HG02970 (cell line): ENCODE measurements around the gene CDK14.
"Not testable (repeated sequence)": the region's sequence is repeated elsewhere in the genome, so short reads cannot be mapped to it uniquely, and the experiment has no call there.

Experiments used
- ATAC-seq: cut with Tn5 transposase; IDR thresholded peaks from one replicate; pipeline ENCODE4 v1.9.1; 2021; ENCODE audit warnings: mild to moderate bottlenecking, moderate library complexity, moderate number of reproducible peaks; ENCODE audit not compliant: unreplicated experiment, low FRiP score

The CDK14 gene

DNA sequence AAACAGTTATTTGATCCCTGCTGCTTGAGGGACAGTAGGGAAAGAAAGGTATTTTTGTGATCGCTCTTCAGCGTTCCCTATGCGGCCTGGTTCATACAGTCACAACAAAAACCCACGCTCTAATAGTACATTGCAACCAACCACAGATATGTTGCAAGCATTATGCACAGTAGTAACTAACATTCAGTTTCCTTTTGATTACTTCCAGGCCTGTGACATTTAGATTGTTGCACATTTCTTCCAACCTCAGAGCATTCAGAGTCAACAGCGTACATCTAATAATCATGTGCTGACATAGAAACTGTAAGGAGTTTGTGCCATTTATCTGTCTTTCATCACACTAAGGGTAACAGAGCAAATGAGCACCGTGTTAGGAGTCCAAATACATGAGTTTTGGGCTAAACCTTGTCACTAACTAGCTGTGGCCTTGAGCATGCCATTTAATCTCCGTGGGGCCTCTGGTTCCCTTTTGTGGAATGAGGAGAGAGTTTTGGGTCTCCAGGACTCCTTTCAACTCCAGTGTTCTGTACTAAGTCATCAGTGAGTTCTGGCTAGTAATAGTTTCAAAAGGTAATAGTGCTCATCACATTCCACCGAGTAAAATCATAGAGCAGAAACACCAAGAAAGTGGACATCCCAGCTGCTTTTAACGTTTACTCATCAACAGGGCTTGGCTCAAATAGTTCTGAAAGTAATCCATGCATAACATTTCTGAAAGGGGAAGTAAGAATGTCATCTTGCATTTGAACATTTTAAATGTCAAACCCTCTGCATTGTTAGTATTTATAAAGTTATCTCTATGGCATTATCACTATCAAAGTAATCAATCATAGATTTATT is 569.1 kb downstream of the CDK14 start:
- peak; percentile 88 for ATAC-seq

DNA sequence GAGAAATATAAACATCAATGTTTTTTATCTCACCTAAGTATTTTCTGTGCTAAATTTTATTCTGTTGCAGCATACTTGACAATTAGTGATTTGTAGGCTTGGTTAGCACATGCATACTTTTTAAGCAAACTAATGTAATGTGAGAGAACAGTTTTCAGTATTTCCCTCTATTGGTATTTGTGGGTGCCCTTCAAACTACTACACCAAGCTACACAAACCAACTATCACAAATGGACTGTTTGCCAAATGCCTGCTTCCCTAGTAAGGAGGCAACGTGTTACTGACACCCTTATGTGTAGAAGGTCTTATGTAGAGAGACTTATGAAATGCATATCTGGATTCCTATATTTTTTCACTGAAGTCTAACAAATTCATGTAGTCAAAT is 569.7 kb downstream of the CDK14 start:
- peak; percentile 43 for ATAC-seq

DNA sequence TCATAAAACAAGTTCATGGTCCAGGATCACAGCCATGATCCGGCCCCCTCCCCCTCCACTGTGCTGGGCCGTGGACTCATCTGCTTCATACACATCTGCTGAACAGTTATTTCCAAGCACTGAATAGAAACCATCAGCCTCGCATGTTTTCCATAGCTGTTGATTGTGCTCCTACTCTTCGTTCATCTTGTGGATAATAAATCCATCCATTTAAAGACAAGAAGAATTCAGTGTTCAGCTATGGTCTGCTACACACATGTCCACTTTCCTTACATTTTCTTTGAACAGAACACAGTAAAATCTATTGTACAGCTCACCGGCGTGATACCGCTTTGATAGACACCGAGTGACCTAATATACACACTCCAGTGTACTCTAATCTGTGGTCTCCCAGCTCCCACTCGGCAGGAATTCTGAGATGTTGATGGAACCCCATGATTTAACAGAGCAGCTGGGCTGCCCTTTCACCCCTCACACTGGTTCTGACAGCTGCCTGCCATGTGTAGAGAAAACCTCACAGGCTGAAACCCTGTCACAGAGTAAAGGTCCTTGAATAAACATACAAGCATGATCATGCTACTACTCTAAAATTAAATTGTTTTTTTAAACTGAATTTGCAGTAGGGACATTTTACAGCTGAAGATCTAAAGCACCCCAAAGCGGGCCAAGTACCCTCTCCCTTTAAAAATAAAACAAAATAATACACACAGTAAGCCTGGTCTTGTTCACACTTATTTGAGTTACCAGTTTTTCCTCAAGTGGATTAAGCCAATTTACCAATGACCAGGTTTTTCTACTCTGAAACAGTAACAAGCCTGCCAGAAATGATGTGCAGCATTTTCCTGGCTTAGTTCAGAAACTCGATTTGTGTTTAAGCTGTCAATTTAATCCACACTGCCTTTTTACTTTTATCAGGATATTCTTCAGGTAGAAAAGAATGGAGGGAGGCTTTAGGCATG is 573.0 kb downstream of the CDK14 start:
- no peak for ATAC-seq

DNA sequence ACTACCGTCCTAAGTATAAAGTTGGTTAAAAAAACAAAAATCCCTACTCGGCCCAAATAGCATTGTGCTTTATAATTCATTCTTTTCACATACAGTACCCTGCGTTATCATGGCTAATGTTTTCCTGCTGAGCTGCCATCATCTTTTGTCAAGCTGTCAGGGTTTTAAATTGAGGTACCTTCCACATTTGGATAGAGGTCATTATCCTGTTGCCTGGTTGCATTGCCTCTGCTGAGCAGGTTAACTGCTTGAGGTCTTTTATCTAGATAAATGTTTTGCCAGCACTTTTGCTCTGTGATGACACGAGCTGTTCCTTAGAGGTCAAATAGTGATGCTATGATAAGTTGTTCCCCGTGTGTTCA is 573.7 kb downstream of the CDK14 start:
- no peak for ATAC-seq

DNA sequence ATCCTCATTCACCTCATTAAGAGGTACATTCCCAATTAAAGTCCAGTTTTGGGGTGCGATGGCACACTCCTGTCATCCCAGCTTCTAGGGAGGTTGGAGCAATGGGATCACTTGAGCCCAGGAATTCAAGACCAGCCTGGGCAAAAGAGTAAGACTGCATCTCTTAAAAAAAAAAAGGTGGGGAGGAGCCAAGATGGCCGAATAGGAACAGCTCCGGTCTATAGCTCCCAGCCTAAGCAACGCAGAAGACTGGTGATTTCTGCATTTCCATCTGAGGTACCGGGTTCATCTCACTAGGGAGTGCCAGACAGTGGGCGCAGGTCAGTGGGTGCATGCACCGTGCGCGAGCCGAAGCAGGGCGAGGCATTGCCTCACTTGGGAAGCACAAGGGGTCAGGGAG is 577.1 kb downstream of the CDK14 start:
- not testable (repeated sequence) for ATAC-seq

DNA sequence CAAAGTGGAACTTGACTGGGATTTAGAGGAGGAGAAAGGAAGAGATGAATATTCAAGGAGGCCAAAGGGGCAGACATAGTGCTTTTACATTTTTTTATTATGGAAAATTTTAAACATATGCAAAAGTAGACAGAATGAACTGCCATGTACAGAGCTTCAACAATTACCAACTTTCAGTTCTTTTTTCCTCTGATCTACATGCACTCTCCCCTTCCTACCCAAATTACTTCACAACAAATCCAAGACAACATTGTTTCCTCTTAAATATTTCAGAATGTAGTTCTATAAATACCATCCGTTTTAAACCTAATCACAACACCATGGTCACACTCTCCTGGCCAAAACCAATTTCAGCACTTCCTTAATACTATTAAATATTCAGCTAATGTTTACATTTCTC is 584.6 kb downstream of the CDK14 start:
- no peak for ATAC-seq

DNA sequence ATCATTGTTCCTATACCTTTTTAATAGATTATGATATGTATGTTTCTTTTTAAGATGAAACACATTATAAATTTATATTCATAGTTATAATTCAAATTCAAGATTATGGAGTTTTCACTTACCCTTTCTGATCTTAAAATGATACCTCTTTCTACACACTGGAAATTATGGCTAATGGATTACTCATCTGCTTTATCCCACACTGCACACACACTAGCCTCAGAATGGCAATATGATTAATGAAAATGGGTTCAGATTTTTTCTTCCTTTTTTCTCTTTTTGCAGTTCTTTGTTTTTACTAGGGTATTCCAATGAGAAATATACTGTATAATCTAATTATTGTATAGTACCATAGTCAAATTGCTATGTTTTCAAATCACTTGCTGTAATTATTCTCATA is 585.8 kb downstream of the CDK14 start:
- ATAC-seq, result no peak

DNA sequence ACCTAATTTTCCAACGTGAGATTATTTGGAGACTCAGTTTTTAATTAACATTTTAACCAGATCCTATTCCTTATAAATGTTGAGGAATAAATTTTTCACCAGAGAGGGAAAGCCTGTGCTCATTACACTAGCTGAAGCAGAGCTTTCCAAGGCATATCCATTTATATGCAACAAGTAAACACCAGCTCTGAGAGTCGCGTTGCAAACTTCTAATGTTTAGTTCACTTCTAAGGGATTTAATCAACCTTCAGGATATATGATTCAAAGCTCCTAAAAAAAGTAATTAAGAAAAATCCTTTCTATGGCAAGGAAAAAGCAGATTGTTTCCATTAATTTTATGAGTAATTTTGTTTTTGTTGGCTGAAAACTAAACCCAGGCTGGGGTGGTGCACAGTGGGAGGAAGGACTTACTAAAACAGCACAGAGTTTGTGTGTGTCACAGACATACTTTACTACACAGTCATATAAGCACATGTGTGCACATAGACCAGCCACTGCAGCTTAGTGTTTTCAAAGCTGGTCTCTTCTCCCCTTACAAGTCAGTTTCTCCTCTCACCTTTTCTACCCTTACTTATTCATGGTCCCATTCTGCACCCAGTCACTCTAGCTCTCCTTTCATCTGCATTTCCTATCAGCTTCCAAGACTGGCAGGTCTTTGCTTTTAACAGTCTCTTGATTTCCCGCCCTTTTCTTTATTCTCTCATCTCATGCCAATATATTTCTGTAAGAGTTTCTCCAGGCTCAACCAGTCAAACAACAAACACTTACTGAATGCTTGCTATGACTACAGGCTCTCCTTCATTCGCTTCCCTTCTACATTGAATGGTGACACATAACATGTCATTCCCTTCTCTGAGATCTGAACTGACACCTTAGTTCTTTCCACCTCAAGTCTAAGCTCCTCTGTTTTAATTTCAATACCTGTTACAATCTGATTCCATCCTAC is 587.0 kb downstream of the CDK14 start:
- no peak for ATAC-seq

DNA sequence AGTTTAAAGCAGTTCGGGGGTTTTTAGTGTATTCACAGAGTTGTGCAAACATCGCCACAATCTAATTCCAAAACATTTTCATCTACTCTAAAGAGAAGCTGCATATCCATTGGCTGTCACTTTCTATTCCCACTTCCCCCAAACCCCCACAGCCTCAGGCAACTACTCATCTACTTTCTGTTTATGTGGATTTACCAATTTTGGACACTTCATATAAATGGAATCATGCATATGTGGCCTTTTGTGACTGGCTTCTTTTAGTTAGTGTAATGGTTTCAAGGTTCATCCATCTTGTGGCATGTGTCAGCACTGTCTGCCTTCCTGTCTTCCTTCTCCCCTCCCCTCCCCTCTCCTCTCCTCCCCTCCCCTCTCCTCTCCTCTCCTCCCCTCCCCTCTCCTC is 589.6 kb downstream of the CDK14 start:
- no peak for ATAC-seq

DNA sequence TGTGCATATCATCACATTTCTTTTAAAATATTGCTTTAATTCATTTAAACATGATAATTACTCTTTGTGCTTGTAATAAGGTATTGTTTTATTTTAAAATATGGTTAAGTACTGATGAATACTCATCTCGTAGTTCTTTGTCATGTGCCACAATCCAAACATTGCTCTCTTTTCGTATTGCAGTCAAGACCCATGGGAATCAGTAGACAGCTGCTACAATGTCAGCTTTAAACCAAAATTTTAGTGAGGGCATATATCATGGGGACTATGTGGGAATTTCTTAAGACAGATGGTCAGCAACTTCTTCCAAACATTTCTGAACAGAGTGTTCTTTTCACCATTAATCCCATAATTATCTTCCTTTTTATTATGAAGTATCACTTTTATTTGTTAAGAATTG is 590.9 kb downstream of the CDK14 start:
- no peak for ATAC-seq

DNA sequence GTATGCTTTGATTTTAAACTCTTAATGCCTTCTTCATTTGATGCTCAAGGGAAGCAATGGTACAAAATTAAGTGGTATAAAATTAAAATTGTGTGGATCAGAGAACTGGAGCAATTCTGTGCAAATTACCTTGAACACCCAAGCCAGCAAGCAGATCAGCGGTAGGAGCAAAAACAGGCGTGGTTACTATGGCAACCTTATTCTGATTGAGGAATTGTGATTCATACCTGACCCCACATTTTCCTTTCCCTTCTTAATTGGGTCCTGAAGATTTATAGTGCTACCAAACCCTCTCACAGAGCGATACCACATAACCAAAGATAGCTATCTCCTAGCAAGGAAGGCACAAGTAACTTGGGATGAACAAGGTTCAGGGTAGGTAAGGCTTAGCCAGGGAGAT is 595.6 kb downstream of the CDK14 start:
- no peak for ATAC-seq

DNA sequence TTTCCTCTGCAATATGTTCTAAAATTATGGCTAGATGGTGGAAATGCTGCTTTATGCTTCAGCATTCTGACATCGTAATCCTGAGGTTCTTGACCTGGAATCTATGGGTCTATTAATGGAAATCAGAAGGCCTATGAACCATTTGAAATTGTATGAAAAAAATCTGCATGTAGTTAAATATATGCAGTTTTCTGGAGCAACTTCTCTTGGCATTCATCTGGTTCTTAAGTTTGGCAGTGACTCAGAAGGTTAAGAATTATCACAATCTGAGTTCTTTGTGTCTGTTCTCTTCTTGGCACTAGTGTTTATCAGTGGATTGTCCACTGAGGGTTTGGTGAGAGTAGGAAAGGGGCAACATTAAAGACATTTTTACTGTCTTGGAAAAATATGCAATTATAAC is 597.0 kb downstream of the CDK14 start:
- ATAC-seq, result no peak

DNA sequence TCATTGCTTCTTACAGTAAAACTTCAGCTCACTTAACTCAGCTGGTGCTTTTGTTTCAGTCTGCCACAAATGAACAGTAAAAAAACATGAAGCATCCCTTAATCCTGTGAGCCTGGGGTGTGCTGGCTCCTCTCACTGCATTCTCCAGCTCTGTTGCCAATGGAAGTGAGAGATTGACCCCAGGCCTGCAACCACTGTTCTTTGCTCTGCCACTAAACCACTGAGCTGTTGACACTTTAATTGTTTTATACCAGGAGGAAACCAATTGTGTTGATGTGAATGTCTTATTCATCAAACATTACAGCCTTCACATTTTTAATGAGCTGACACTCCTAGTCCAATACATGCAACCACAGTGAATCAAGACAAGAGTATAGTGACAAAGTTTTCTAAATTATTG is 598.7 kb downstream of the CDK14 start:
- no peak for ATAC-seq

DNA sequence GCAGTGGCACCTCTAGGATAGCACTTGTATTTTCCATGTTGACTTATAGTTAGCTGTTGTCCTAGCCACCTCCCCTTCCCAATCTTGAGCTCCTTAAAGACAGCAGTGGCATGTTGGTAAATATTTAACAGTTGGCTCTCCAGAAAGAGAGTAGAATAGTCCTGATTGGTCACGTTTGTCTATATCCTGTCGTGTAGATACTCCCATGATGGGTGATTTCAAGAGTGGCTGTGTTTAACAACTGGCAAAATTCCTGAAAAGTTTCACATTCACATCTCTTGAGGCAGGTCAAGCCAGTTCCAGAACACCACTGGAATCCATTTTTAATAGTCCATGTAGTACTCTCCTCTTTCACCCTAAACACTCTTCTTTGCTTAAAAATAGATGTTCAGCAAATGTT is 599.9 kb downstream of the CDK14 start:
- no peak for ATAC-seq

DNA sequence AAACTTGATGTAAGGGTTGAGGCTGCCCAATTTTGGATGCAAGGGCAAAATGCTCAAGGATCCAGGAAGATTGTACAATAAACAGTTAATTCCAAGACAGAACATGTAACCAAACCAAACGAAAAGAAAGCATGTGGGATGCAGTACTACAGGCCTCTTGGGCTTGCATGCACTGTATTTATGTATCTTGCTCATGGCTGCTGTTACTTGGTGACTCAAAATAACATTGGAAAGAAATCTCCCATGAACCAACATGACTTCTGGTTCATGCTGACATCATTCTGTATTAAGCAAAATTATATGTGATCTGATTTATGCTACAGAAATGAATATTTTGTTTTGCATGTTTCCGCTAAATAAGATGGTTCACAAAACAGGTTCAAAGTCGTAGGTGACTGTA is 602.2 kb downstream of the CDK14 start:
- no peak for ATAC-seq

DNA sequence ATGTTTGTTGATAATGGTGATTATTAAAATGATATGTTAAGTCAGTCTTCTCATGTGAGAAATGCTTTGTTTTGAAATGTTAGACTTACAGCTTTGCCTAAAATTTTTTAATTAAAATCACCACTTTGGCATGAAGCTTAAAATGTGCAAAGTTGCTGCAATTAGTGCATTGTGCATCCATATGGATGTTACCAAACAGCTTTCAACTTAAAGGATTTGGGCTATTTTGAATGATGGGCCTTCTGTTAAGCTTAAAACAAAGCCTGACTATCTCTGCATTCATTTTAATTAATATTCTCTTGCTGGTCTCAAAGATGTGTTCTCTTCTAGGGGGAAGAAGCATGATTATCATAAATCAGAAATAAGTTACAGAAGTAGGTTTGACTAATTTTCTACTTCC is 603.5 kb downstream of the CDK14 start:
- ATAC-seq, result no peak

DNA sequence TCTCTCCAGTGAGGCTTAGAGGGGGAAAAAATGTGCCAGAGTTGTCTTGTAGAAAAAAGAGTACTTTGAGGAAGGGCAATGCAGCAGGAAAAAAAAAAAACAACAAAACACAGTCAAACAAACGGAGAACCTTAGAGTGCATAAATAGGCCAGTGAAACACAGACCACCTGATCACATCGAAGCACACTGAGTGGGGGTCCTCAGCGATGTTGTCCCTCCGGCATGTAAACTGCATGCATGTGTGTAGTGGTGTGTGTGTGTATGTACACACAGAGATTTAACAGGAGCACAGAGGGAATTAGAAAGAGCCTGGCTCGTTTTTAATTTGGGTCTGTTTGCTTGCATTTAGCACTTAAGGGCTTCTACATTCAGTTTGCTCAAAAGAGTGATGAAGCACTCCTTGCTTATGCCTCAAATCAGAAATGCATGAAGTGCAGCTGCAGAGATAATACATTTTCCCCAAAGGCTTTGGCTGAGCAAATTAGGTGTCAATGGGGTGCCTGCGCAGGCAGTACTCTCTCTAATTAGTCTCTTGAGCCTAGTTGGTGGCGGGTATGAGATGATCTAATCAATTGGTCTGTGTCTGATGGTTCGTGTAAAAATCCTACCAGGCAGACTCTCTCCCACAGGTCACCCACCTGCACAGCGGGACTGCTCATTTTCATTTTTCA is 605.5 kb downstream of the CDK14 start:
- ATAC-seq, result no peak

DNA sequence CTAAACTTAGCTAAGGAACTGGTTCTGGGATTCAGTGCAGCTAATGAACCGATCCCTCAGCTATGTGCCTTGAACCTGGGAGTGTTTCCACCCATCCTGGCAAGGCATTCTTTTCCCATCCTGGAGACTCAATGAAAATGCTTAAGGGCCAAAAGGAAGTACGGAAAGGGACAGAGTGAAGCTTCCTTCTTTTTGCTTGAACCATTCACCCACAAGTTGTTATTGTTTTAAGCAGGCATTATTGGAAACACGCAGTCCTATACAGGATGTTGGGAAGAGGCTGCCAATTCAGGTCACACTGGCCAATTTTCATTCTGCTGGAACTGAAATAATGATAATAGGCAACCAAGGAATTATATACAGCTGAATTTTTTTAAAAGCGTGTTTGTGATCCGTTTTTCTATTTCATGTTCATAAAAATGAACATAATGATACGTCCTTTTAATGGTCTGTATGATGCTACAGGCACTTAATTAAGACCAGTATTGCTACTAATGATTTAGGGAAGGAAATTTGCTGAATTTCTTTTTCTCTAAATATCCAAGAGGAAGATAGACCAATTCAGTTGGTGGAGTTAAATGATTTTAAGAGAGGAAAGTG is 610.3 kb downstream of the CDK14 start:
- no peak for ATAC-seq

DNA sequence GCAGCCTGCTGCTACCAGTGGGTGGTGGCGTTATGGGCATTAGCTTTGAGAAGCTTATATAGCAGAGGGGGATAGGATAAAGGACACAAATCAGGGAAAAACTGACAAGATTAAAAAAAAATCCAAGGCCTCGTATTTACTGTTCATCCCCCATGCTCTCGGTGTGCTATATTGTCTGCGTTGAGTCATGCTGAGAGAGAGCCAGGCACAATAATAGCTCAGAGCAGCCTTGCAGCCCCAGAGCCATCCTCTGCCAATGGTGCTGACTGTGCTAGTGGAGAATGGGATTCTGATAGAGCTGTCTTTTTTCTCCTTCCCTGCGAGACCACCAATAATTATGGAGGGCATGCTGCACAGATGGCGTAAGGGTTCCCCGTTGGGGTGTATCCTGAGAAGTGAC is 616.5 kb downstream of the CDK14 start:
- no peak for ATAC-seq

DNA sequence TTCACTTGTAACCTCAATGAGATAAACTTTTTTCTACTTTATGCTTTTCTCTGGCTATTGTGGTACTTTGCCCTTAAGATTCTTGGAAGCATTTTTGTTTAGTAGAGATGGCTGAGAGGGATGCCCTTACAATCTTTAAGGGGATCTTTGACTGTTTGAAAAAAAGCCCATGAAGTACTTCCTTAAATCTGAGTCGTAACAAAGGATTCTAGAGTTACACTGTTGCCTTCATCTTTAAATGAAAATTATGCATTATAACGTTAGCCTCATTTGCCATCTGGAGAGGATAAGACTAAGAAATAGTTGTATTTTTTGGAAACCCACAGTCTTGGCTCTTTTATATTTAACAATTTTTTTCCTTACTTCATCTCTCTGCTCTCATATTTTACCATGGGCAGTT is 630.3 kb downstream of the CDK14 start:
- ATAC-seq, result no peak
